ENCODE data around the gene PCP2.

The PCP2 gene

DNA sequence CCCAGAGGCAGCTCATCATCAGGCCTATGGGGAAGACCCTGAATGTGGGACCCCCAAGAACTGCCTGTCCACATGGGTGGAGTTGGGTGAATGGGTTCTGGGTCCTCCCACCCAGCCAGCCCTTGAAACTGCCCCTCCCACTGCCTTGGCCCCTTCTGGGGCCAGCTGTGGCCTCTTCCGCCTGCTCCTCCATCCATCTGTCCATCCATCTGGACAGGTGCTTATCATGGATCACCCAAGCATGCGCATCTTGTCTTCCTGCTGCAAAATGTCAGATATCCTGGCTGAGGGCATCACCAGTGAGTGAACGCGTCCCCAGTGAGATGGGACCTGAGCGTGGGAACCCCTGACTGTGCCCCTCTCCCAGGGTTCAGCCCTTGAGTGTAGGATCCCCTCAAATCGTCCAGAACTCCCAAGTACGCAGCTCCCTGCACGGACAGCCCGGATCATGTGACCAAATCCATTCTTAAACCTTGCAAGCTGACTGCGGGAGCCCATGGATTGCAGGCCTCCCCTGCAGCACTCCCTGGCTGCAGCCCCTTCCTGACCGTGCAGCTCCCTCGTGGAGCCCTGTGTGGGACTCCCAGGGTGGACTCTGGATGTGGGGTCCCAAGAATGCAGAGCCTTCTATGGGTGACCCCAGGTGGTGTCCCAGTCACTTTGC, 5.4 kb upstream of the PCP2 start:
- H3K9me3 Mint-ChIP-seq = no peaks in the 10 kb centered on the region
- peaks cover 72% of the 10 kb centered on the region for H3K4me1 Mint-ChIP-seq (ENCODE audit: low read depth)

DNA sequence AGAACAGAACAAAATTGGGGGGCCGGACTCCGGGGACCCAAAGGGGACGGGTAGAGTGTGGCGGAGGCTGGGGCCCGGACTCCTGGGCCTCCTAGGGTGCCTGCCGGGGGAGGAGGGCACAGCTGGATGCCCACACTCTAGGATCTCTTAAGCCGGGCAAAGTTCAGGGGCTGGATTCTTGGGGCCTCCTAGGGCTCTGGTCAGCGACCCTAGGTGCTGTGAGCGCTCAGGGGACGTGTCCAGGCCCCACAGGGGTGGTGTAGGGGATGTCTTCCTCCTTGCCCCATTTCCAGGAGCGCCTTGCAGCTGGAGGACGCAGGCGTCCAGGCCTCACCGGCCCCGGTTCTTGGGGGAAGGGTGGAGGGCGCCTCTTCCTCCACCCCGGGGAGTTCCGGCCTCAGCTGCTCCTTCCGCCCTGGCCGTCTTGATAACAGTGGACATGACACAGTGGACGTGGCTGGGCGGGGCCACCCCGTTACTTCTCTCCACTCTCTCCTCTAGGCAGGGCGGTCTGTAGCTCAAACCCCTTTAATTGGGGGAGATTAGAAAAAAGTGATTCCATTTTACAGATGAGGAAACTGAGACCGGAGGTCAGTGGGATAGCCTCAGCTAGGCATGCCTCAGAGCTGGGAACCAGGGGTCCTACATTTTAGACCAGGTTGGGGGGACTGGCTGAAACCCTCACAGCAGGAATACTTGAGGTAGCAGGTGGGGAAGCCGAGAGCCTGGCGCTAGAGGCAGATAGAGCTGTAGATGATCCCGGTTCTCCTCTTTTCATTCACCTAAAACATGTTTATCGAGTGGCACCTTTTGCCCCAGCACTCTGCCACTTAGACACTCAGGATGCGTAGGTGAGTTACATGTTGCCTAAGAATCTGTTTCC, 4.1 kb upstream of the PCP2 start:
- Mint-ChIP-seq H3K36me3 (ENCODE audit: low read depth) (peaks cover 72% of the 10 kb centered on the region), H3K4me3 (peak overlapping the region; percentile 92), H3K9me3 (no peaks in the 10 kb centered on the region), H3K27ac (peak overlapping the region; percentile 95), H3K4me1 (ENCODE audit: low read depth) (peaks cover 63% of the 10 kb centered on the region), H3K27me3 (no peaks in the 10 kb centered on the region)
- intact Hi-C loops (cut with micrococcal nuclease) = no loop called here

More for the DNA sequence above, 5.4 kb upstream of the PCP2 start:
- H3K27me3 Mint-ChIP-seq = no peaks in the 10 kb centered on the region
- peak overlapping the region; percentile 2 for H3K4me3 Mint-ChIP-seq
- H3K27ac Mint-ChIP-seq = peak overlapping the region; percentile 27
- intact Hi-C loops (cut with micrococcal nuclease) = no loop called here
- H3K36me3 Mint-ChIP-seq (ENCODE audit: low read depth) = peaks cover 75% of the 10 kb centered on the region

DNA sequence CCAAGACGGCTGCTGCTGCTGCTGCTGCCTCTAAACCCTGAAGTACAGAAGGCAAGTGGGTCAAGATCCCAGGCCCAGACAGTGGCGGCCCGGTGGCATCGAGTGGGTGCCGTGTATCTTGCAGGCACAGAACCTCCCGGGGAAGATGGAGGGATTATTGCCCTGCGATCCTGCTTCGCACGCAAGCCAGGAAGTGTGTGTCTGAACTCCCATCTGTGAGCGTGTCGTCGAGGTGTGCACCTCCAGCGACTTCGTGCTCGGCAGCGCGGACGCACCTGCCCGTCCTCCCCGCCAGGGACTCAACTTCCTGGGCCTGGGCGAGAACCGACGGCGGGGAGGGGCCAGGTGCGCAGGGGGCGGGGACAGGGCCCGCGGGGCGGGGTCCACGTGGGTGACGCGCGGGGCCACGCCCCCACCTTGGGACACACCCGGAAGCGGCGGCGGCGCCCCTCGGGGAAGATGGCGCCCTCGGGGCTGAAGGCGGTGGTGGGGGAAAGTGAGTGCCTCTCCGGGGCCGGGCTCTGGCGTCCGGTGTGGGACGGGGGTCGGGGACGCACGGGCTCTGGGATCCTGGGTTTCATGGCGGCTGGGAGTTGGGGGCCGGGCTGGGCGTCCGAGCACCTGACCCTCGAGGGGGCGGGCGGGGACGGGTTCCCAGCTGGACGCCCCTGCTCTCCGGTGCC, 3.3 kb upstream of the PCP2 start, which contains the start of gene STXBP2:
Gene STXBP2 (plus strand): TSS at position 420 of the 683 bp plus-strand sequence. CDS start 40 bp downstream, at position 460.
- intact Hi-C loops (cut with micrococcal nuclease) = no loop called here
- peaks cover 72% of the 10 kb centered on the region for H3K36me3 Mint-ChIP-seq (ENCODE audit: low read depth)
- H3K4me1 Mint-ChIP-seq (ENCODE audit: low read depth) = peaks cover 60% of the 10 kb centered on the region
- H3K4me3 Mint-ChIP-seq = peak within 1 kb of the TSS; percentile 92
- no peaks in the 10 kb centered on the region for H3K9me3 Mint-ChIP-seq
- H3K27me3 Mint-ChIP-seq = no peaks in the 10 kb centered on the region
- peak within 1 kb of the TSS; percentile 95 for H3K27ac Mint-ChIP-seq

DNA sequence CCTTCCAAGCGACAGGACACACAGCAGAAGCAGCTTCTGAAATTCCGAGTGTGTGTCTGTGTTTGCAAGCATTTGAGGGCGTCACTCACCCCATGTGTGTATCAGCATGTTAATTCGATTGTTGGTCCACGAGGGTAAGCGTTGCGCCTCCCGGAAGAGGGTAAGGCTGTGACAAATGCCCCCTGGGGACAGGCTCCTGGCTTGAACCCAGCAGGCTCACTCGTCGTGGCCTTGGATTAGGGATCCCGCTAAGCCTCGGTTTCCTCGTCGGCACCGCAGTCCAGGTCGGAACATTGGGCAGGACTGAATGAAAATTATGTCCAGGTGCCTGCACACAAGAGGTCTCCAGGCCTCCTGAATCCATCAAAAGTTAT, 2.8 kb upstream of the PCP2 start:
- intact Hi-C loops (cut with micrococcal nuclease) = no loop called here
- H3K36me3 Mint-ChIP-seq (ENCODE audit: low read depth) = peaks cover 72% of the 10 kb centered on the region
- peak overlapping the region; percentile 92 for H3K4me3 Mint-ChIP-seq
- no peaks in the 10 kb centered on the region for H3K27me3 Mint-ChIP-seq
- H3K27ac Mint-ChIP-seq = peak overlapping the region; percentile 95
- no peaks in the 10 kb centered on the region for H3K9me3 Mint-ChIP-seq
- peaks cover 60% of the 10 kb centered on the region for H3K4me1 Mint-ChIP-seq (ENCODE audit: low read depth)

DNA sequence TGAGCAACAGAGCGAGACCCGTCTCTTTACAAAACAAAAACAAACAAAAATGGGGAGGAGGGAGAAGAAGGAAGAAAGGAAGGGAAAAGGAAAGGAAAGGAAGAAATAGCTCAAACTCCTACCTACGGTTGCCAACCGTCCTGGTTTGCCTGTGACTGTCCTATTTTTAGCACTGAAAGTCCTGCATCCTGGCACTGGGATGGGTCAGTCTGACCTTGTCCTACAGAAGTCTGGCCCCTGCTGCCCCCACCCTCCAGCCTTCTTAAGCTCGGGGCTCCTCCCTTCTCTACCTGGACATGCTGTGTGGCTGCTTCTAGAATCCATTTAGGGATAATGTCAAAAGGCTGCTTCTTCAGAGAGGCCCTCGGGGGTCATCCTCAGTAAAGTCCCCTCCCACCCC, 2.2 kb upstream of the PCP2 start:
- intact Hi-C loops (cut with micrococcal nuclease) = no loop called here
- Mint-ChIP-seq H3K27me3 (no peaks in the 10 kb centered on the region), H3K4me1 (ENCODE audit: low read depth) (peaks cover 60% of the 10 kb centered on the region), H3K4me3 (no peak overlapping the region), H3K27ac (peak overlapping the region; percentile 95), H3K9me3 (no peaks in the 10 kb centered on the region), H3K36me3 (ENCODE audit: low read depth) (peaks cover 71% of the 10 kb centered on the region)

DNA sequence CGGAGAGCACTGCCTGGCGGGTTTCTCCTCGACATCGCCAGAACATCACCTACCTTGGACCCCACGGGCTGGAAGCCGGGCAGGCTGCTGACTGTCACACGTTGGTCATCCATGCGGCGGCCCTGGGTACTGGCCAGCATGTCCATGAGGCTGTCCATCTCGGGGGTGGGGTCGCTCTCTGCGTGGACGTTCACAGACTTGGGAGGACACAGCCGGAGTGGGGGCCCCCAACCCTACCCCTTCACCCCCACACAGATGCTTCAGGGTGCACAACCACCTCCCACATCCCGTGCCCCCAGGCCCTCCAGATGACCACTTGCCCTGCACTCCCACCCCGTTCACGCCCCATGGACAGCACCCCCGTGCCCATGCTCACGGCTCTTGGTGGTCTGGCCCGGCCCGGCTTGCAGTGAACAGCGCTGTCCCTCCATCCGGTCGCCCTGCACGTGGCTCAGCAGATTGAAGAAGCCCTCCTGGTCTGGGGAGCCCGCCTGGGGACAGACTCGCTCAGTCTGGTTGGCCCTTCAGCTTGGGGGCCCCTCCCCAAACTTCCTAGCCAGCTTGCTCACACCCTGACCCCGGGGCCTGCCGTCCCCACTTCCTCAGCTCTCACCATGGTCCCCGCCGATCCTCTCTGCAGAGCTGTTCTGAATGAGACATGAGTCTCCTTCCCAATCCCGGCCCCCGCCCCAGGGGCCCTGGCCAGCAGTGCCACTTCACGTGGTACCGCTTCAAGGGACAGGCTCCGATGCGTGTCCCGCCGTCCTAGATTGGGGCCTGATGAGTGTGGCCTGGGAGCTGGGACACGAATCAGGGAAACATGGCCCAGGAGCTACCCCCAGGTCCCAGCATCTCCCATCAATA, 947 bp downstream of the PCP2 start:
- peaks cover 63% of the 10 kb centered on the region for H3K4me1 Mint-ChIP-seq (ENCODE audit: low read depth)
- no peaks in the 10 kb centered on the region for H3K9me3 Mint-ChIP-seq
- H3K4me3 Mint-ChIP-seq = no peak overlapping the region
- no peaks in the 10 kb centered on the region for H3K27me3 Mint-ChIP-seq
- intact Hi-C loops (cut with micrococcal nuclease) = no loop called here
- H3K36me3 Mint-ChIP-seq (ENCODE audit: low read depth) = peaks cover 64% of the 10 kb centered on the region
- no peak overlapping the region for H3K27ac Mint-ChIP-seq

DNA sequence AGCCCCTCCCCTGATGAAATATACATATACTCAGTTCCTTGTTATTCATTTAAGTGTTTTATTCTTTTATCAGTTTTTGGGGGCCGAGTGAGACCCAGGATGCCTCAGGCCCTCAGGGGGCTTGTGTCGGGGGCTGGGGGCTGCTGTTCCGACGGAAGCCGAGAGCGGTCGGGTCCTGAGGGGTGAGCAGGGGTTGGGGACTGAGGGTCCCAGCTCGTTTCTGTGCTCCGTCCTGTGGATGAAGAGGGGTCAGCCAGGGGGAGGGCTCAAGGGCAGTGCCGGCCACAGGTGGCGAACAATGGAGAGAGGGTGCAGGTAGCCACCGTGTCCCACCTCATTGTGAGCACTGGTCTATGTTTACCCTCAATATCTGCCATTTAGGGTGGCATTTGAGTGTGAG, 1.9 kb downstream of the PCP2 start:
- Mint-ChIP-seq H3K9me3 (no peaks in the 10 kb centered on the region), H3K4me1 (ENCODE audit: low read depth) (peaks cover 62% of the 10 kb centered on the region), H3K36me3 (ENCODE audit: low read depth) (peaks cover 64% of the 10 kb centered on the region), H3K27ac (no peak overlapping the region), H3K4me3 (no peak overlapping the region), H3K27me3 (no peaks in the 10 kb centered on the region)
- intact Hi-C loops (cut with micrococcal nuclease) = no loop called here

DNA sequence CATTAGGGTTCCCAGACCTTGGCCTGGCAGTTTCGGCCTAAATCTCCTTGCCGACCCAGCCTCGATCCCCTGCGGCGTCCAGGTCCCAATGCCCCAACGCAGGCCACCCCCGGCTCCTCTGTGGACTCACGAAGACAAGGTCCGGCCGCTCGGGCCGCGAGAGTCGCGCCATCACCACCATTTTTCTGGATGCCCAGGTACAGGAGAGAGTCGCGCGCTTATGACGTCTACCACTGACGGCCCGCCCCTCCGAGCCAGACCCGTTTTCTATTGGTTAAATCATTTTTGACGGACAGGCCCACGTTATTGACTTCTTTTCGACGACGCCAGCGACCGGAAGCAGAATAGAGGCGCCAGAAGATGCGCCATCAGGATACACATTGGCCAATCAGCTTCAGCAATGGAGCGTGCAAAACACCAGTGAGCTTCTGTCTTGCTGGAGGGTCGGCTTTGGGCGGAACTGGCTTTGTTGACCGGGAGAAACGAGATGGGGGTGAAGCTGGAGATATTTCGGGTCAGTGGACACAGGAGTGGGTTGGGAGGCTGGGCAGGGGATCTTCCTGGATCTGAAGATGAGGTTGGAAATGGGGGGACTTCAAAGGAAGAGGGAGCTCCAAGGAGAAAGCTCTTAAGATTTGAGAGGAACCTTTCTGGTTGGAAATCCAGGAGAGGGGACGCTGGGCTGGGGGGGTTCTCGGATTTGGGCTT, 4.0 kb downstream of the PCP2 start, which contains the start of the genes PET100 and XAB2:
Gene PET100 (plus strand): TSS at position 447 of the 708 bp plus-strand sequence. CDS start 41 bp downstream, at position 488.
Gene XAB2 (minus strand): TSS at position 199 of the 708 bp plus-strand sequence. CDS start 18 bp downstream, at position 181.
- Mint-ChIP-seq H3K27me3 (no peaks in the 10 kb centered on the region), H3K27ac (peak within 1 kb of the TSS; percentile 99), H3K4me1 (ENCODE audit: low read depth) (peaks cover 52% of the 10 kb centered on the region), H3K4me3 (peak within 1 kb of the TSS; percentile 99), H3K36me3 (ENCODE audit: low read depth) (peaks cover 83% of the 10 kb centered on the region), H3K9me3 (no peaks in the 10 kb centered on the region)
- intact Hi-C loops (cut with micrococcal nuclease) = no loop called here

DNA sequence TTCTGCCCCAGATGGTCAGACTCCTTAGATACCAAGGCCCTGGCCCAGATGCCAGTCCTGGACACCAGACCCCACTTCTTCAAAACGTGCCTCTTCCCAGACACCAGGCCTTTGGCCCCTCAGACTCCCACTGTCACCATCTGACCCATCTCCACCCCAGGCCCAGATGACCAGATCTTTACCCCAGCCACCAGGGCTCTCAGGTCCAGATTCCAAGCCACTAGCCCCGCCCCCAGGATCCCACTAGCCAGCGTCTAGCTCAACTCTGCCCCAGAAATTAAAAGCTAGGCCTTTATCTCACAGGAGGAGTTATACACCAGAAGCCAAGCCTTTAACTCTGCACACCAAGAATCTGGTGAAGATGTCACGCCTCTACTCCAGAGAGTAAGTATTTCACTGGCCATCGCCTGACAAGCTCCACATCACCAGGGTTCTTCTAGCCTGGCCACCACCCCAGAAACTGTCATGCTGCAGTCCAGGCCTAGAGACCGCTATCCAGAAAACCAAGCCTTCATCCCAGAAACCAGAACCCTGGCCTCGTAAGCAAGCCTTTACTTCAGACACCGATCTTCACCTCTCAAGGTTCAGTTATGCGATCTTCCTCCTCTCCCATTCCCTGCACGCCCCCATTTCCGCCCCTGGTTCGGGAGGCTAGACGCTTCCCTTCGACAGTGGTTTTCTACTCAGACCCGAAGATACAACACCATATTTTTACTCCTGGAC, 4.8 kb downstream of the PCP2 start:
- peaks cover 91% of the 10 kb centered on the region for H3K36me3 Mint-ChIP-seq (ENCODE audit: low read depth)
- no peaks in the 10 kb centered on the region for H3K27me3 Mint-ChIP-seq
- H3K4me1 Mint-ChIP-seq (ENCODE audit: low read depth) = peaks cover 52% of the 10 kb centered on the region
- peak overlapping the region; percentile 99 for H3K27ac Mint-ChIP-seq
- H3K9me3 Mint-ChIP-seq = no peaks in the 10 kb centered on the region
- peak overlapping the region; percentile 99 for H3K4me3 Mint-ChIP-seq
- intact Hi-C loops (cut with micrococcal nuclease) = no loop called here

DNA sequence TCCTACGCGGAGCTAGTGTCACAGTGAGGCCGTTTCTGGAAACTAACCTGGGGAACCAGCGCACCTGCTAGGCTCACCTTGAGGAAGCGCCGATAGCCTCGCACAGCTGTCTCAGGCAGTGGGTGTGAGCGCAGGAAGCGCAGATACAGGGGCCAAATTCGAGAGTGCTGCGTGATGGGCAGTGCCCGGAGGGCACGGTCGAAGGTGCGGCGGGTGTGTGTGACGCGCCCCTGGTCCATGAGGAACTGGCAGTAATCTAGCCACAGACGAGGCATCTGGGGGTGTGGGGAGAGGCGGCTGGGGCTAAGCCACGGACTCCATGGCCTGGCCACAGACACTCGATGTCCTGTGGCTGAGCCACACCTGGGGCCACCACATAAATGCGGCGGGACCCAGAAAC, 6.4 kb downstream of the PCP2 start:
- no peak overlapping the region for H3K4me3 Mint-ChIP-seq
- no peak overlapping the region for H3K27ac Mint-ChIP-seq
- peaks cover 46% of the 10 kb centered on the region for H3K4me1 Mint-ChIP-seq (ENCODE audit: low read depth)
- H3K9me3 Mint-ChIP-seq = no peaks in the 10 kb centered on the region
- intact Hi-C loops (cut with micrococcal nuclease) = no loop called here
- peaks cover 92% of the 10 kb centered on the region for H3K36me3 Mint-ChIP-seq (ENCODE audit: low read depth)
- no peaks in the 10 kb centered on the region for H3K27me3 Mint-ChIP-seq

DNA sequence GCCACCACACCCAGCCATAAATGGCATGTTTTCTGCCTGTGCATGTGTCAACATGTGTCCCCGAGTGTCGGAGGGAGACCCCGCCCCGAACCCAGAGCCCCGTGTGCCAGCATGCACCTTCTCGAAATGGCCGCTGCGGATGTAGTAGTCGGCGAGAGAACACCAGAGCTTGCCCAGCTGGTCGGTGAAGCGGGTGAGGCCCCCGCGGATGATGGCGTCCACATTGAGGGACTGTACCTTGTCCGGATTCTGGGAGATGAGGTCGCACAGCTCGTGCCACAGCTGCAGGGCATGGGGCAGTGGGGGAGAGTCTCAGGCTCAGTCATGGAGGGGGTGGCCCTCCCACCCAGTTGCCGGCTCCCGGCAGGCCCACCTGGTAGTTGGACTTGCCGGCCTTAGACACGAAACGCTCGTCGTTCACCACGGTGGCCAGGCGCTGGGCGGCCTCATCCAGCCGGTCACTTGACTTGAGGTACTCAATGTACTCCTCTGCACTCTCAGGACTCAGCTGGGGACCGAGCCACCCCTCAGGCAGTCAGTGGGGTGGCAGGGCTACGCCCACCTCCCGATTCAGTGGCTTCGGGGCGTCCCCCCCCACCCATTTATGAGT, 7.7 kb downstream of the PCP2 start:
- Mint-ChIP-seq H3K27me3 (no peaks in the 10 kb centered on the region), H3K4me1 (ENCODE audit: low read depth) (peaks cover 34% of the 10 kb centered on the region), H3K9me3 (no peaks in the 10 kb centered on the region), H3K27ac (no peak overlapping the region), H3K4me3 (no peak overlapping the region), H3K36me3 (ENCODE audit: low read depth) (peaks cover 92% of the 10 kb centered on the region)
- intact Hi-C loops (cut with micrococcal nuclease) = no loop called here

DNA sequence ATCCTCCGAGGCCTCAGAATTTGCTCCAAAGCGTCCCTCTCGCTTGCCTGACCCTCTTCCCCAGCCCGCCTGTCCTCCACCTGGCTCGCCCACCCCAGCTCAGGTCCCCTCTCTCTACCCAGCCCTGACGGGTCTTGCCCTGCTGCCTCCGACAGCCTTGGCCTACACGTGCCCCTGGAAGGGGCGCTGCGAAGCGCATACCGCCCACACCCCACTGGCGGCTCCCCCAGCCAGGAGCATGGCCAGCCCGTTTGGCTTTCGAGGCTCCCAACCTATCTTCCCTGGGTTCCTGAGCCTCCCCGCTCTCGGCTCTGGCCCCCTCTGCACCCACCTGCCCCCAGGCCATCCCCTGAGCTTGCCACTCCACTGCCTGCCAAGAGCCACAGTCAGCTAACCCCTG, 8.7 kb downstream of the PCP2 start:
- Mint-ChIP-seq H3K36me3 (ENCODE audit: low read depth) (peaks cover 97% of the 10 kb centered on the region), H3K27ac (no peak overlapping the region), H3K9me3 (no peaks in the 10 kb centered on the region), H3K27me3 (no peaks in the 10 kb centered on the region), H3K4me3 (no peak overlapping the region), H3K4me1 (ENCODE audit: low read depth) (peaks cover 23% of the 10 kb centered on the region)
- intact Hi-C loops (cut with micrococcal nuclease) = no loop called here

Data from dendritic cell treated with granulocyte-macrophage colony-stimulating factor and Interleukin-4, amounts not matched to agents 40 ng/mL and 50 ng/mL, for 4 days (primary cell).